ENCODE measurements around the gene TIMM8B. TPM values are rescaled to one million over a fixed set of nuclear protein-coding genes. Genes with fewer than 3 reads are reported as not detected.

Gene TIMM8B
- polyA plus RNA-seq, 1 donor: 55.1 TPM

- Histone ChIP-seq H3K27me3 (ENCODE audit: control insufficient read depth, insufficient read depth, low read length) (no peaks in the 10 kb centered on the region), H3K9me3 (ENCODE audit: control insufficient read depth, low read depth, low read length) (no peaks in the 10 kb centered on the region), H3K27ac (ENCODE audit: low read length) (no peak overlapping the region), H3K4me3 (ENCODE audit: low read length) (peak overlapping the region; percentile 94), H3K4me1 (ENCODE audit: control insufficient read depth, insufficient read depth, low read length) (peaks cover 20% of the 10 kb centered on the region), H3K36me3 (ENCODE audit: control insufficient read depth, insufficient read depth, low read length) (peaks cover 67% of the 10 kb centered on the region)
- 8% methylated on average over 5 of the region's 10 CpGs for WGBS (ENCODE audit: insufficient coverage, low lambda C conversion rate)
- DNase-seq: no peak
Observed at GRCh38 chr11:112087212-112087611, 656 bp upstream of the TIMM8B start.

GRCh38 chr11:112085822-112086421 lies 634 bp downstream of the TIMM8B start:
- peaks cover 56% of the 10 kb centered on the region for H3K36me3 ChIP-seq (ENCODE audit: control insufficient read depth, insufficient read depth, low read length)
- WGBS (ENCODE audit: insufficient coverage, low lambda C conversion rate): 0% methylated on average over 2 of the region's 19 CpGs

GRCh38 chr11:112082729-112083128 lies 3.8 kb downstream of the TIMM8B start:
- 100% methylated on average over 1 of the region's 4 CpGs for WGBS (ENCODE audit: insufficient coverage, low lambda C conversion rate)
- Histone ChIP-seq H3K27me3 (ENCODE audit: control insufficient read depth, insufficient read depth, low read length) (no peaks in the 10 kb centered on the region), H3K4me3 (ENCODE audit: low read length) (no peak overlapping the region), H3K4me1 (ENCODE audit: control insufficient read depth, insufficient read depth, low read length) (peaks cover 13% of the 10 kb centered on the region), H3K27ac (ENCODE audit: low read length) (no peak overlapping the region), H3K9me3 (ENCODE audit: control insufficient read depth, low read depth, low read length) (no peaks in the 10 kb centered on the region), H3K36me3 (ENCODE audit: control insufficient read depth, insufficient read depth, low read length) (peaks cover 57% of the 10 kb centered on the region)
- DNase-seq: no peak

More at GRCh38 chr11:112085822-112086421, 634 bp downstream of the TIMM8B start:
- Histone ChIP-seq H3K9me3 (ENCODE audit: control insufficient read depth, low read depth, low read length) (no peaks in the 10 kb centered on the region), H3K27ac (ENCODE audit: low read length) (peak overlapping the region; percentile 54), H3K27me3 (ENCODE audit: control insufficient read depth, insufficient read depth, low read length) (no peaks in the 10 kb centered on the region), H3K4me3 (ENCODE audit: low read length) (peak overlapping the region; percentile 94), H3K4me1 (ENCODE audit: control insufficient read depth, insufficient read depth, low read length) (peaks cover 20% of the 10 kb centered on the region)
- DNase-seq: peak in 1 of 2 donors; percentile 13

- no CpG with 5 or more reads among the region's 43 CpGs for WGBS (ENCODE audit: insufficient coverage, low lambda C conversion rate)
- peak; percentile 67 to 88 for DNase-seq
- no peaks in the 10 kb centered on the region for H3K4me1 ChIP-seq (ENCODE audit: control insufficient read depth, insufficient read depth, low read length)
- peak within 1 kb of the TSS; percentile 83 for H3K4me3 ChIP-seq (ENCODE audit: low read length)
- H3K27me3 ChIP-seq (ENCODE audit: control insufficient read depth, insufficient read depth, low read length): no peaks in the 10 kb centered on the region
- H3K36me3 ChIP-seq (ENCODE audit: control insufficient read depth, insufficient read depth, low read length): peaks cover 23% of the 10 kb centered on the region
- H3K9me3 ChIP-seq (ENCODE audit: control insufficient read depth, low read depth, low read length): no peaks in the 10 kb centered on the region
- peak within 1 kb of the TSS; percentile 72 for H3K27ac ChIP-seq (ENCODE audit: low read length)
Observed at GRCh38 chr11:112073941-112074811, 12.4 kb downstream of the TIMM8B start, which contains the start of the genes NKAPD1 and PIH1D2. NKAPD1 (plus strand) TSS chr11:112074299; CDS start chr11:112075575, 1,276 bp downstream. PIH1D2 (minus strand) TSS chr11:112074017; CDS start chr11:112073174, 843 bp downstream.

DNA sequence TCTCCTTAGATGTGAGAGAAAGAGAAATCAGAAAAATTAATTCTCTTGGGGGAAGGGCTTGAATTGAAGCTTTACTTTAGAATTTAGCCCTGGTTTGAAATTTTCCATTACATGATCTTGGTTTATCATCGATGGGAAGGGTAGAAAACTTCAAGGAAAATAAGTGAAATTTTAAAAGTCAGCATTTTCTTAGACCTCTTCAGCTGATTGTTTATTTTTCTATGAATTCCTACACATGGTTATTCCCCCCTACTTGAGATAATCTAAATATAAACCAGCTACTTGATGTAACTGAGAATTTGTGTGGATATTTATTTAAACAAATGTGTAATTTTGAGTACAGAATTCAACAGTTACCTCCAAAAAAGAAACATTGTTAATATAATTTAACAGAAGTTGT lies 23.6 kb downstream of the TIMM8B start:
- Histone ChIP-seq H3K4me1 (ENCODE audit: control insufficient read depth, insufficient read depth, low read length) (no peaks in the 10 kb centered on the region), H3K27ac (ENCODE audit: low read length) (no peak overlapping the region), H3K36me3 (ENCODE audit: control insufficient read depth, insufficient read depth, low read length) (peaks cover 29% of the 10 kb centered on the region), H3K4me3 (ENCODE audit: low read length) (no peak overlapping the region), H3K9me3 (ENCODE audit: control insufficient read depth, low read depth, low read length) (no peaks in the 10 kb centered on the region), H3K27me3 (ENCODE audit: control insufficient read depth, insufficient read depth, low read length) (no peaks in the 10 kb centered on the region)
- no peak for DNase-seq
- WGBS (ENCODE audit: insufficient coverage, low lambda C conversion rate): 86% methylated on average over 1 of the region's 1 CpG

DNA sequence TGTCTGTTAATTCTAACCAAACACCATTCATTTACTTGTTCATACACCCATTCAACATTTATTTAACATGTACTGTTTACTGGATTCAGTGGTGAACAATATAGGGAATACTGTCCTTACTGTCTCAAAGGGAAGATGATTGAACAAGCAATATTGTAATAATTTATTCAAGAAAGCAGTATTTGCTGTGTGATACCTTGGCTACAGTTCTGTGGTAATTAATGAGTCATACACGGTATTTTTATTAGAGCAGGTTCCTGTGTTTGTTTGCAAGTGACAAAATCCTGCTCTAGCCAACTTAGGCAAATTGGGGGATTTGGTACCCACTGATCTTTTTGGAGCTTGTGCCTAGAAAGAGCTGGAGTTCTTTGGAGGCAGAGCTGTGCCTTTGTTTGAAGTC lies 28.5 kb downstream of the TIMM8B start:
- DNase-seq: no peak
- H3K27me3 ChIP-seq (ENCODE audit: control insufficient read depth, insufficient read depth, low read length): no peaks in the 10 kb centered on the region
- no CpG with 5 or more reads among the region's 1 CpG for WGBS (ENCODE audit: insufficient coverage, low lambda C conversion rate)
- H3K9me3 ChIP-seq (ENCODE audit: control insufficient read depth, low read depth, low read length): no peaks in the 10 kb centered on the region
- no peak overlapping the region for H3K27ac ChIP-seq (ENCODE audit: low read length)
- no peak overlapping the region for H3K4me3 ChIP-seq (ENCODE audit: low read length)
- peaks cover 46% of the 10 kb centered on the region for H3K36me3 ChIP-seq (ENCODE audit: control insufficient read depth, insufficient read depth, low read length)
- H3K4me1 ChIP-seq (ENCODE audit: control insufficient read depth, insufficient read depth, low read length): no peaks in the 10 kb centered on the region

GRCh38 chr11:112057170-112057569 lies 29.4 kb downstream of the TIMM8B start:
- Histone ChIP-seq H3K27ac (ENCODE audit: low read length) (no peak overlapping the region), H3K36me3 (ENCODE audit: control insufficient read depth, insufficient read depth, low read length) (peaks cover 48% of the 10 kb centered on the region), H3K4me1 (ENCODE audit: control insufficient read depth, insufficient read depth, low read length) (no peaks in the 10 kb centered on the region), H3K27me3 (ENCODE audit: control insufficient read depth, insufficient read depth, low read length) (no peaks in the 10 kb centered on the region), H3K4me3 (ENCODE audit: low read length) (no peak overlapping the region), H3K9me3 (ENCODE audit: control insufficient read depth, low read depth, low read length) (no peaks in the 10 kb centered on the region)
- DNase-seq: no peak
- WGBS (ENCODE audit: insufficient coverage, low lambda C conversion rate): 89% methylated on average over 4 of the region's 4 CpGs

DNA sequence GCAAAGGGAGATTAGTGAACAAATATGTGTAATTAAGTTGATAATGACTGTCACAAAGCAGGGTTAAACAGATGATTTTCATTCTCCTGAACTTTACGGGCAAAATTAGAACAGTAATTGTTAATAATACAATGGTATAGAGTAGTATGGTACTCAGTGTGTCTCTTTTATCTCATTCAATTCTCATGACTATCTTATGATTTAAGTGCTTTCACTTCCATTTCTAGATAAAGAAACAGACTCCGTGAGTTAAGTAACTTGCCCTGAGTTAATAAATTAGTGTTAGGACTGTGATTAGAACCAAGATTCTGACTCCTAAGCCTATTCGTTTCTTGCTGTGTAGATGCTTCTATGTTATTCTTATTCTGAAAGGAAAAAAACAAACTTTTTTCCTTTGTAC lies 34.8 kb downstream of the TIMM8B start:
- Histone ChIP-seq H3K9me3 (ENCODE audit: control insufficient read depth, low read depth, low read length) (no peaks in the 10 kb centered on the region), H3K4me1 (ENCODE audit: control insufficient read depth, insufficient read depth, low read length) (no peaks in the 10 kb centered on the region), H3K27me3 (ENCODE audit: control insufficient read depth, insufficient read depth, low read length) (no peaks in the 10 kb centered on the region), H3K4me3 (ENCODE audit: low read length) (no peak overlapping the region), H3K27ac (ENCODE audit: low read length) (no peak overlapping the region), H3K36me3 (ENCODE audit: control insufficient read depth, insufficient read depth, low read length) (peaks cover 40% of the 10 kb centered on the region)
- no peak for DNase-seq
- WGBS (ENCODE audit: insufficient coverage, low lambda C conversion rate): 80% methylated on average over 1 of the region's 3 CpGs

DNA sequence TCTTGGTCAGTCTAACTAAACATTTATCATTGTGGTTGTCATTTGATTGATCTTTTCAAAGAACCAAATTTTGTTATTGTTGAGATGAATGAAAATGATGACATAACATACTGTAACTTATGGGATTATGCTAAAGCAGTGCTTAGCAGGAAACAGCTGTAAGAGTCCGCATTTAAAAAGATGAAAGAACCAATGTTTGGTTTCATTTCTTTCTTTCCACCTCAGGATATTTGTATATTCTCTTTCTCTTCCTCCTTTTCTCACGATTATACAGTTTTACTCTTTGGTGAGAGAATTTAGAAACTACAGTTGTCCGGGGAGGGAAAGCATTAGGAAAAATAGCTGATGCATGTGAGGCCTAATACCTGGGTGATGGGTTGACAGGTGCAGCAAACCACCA lies 35.8 kb downstream of the TIMM8B start:
- no CpG with 5 or more reads among the region's 3 CpGs for WGBS (ENCODE audit: insufficient coverage, low lambda C conversion rate)
- Histone ChIP-seq H3K9me3 (ENCODE audit: control insufficient read depth, low read depth, low read length) (no peaks in the 10 kb centered on the region), H3K4me1 (ENCODE audit: control insufficient read depth, insufficient read depth, low read length) (no peaks in the 10 kb centered on the region), H3K27me3 (ENCODE audit: control insufficient read depth, insufficient read depth, low read length) (no peaks in the 10 kb centered on the region), H3K36me3 (ENCODE audit: control insufficient read depth, insufficient read depth, low read length) (peaks cover 39% of the 10 kb centered on the region), H3K27ac (ENCODE audit: low read length) (no peak overlapping the region), H3K4me3 (ENCODE audit: low read length) (no peak overlapping the region)
- DNase-seq: no peak

DNA sequence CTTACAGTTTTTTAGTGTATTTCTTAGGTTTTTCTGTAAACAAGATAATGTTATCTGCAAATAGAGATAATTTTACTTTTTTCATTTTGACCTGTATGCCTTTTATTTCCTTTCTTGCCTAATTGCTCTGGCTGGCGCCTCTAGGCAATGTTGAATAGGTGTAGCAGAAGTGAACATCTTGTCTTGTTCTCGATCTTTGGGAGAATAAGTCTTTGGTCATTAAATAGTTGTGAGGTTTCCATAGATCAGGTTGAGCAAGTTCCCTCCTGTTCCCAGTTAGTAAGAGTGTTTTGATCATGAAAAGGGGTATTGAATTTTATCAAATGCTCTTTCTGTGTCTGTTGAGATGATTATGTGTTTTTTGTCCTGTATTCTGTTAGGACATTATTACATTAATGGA lies 36.8 kb downstream of the TIMM8B start:
- H3K4me3 ChIP-seq (ENCODE audit: low read length): no peak overlapping the region
- H3K27me3 ChIP-seq (ENCODE audit: control insufficient read depth, insufficient read depth, low read length): no peaks in the 10 kb centered on the region
- 100% methylated on average over 1 of the region's 2 CpGs for WGBS (ENCODE audit: insufficient coverage, low lambda C conversion rate)
- no peaks in the 10 kb centered on the region for H3K9me3 ChIP-seq (ENCODE audit: control insufficient read depth, low read depth, low read length)
- H3K27ac ChIP-seq (ENCODE audit: low read length): no peak overlapping the region
- H3K4me1 ChIP-seq (ENCODE audit: control insufficient read depth, insufficient read depth, low read length): no peaks in the 10 kb centered on the region
- H3K36me3 ChIP-seq (ENCODE audit: control insufficient read depth, insufficient read depth, low read length): peaks cover 44% of the 10 kb centered on the region
- DNase-seq: no peak
